HG03354 (cell line): ENCODE results near the gene ROGDI.
A peak's percentile ranks its signal among the peaks of the same experiment; 100 is the strongest.

ENCODE experiments used
- ATAC-seq: cut with Tn5 transposase; IDR thresholded peaks from one replicate; pipeline ENCODE4 v1.9.1; 2021; ENCODE audit warnings: mild to moderate bottlenecking; ENCODE audit not compliant: unreplicated experiment, poor library complexity, severe bottlenecking

Gene ROGDI

GRCh38 chr16:4814542-4815173 is 12.2 kb upstream of the ROGDI start:
- ATAC-seq: no peak

- ATAC-seq: no peak
These were observed 11.6 kb upstream of the ROGDI start for GRCh38 chr16:4814046-4814445.

GRCh38 chr16:4813251-4814003 is 11.0 kb upstream of the ROGDI start:
- ATAC-seq: no peak

- ATAC-seq: no peak
These were observed 9.3 kb upstream of the ROGDI start for GRCh38 chr16:4811773-4812172.

GRCh38 chr16:4811242-4811641 is 8.8 kb upstream of the ROGDI start:
- ATAC-seq: no peak

GRCh38 chr16:4806280-4806679 is 3.8 kb upstream of the ROGDI start:
- ATAC-seq: no peak

- ATAC-seq: no peak
These were observed 2.8 kb upstream of the ROGDI start for GRCh38 chr16:4805231-4805630.

GRCh38 chr16:4803898-4804762 is 1.7 kb upstream of the ROGDI start:
- no peak for ATAC-seq

- ATAC-seq: no peak
These were observed 990 bp upstream of the ROGDI start for GRCh38 chr16:4803401-4803844.

GRCh38 chr16:4802659-4803287 is 340 bp upstream of the ROGDI start:
- peak; percentile 93 for ATAC-seq

- no peak for ATAC-seq
These were observed 1.1 kb downstream of the ROGDI start for GRCh38 chr16:4801051-4801961.

GRCh38 chr16:4800290-4801041 is 2.0 kb downstream of the ROGDI start:
- no peak for ATAC-seq

GRCh38 chr16:4799171-4799855 is 3.1 kb downstream of the ROGDI start:
- no peak for ATAC-seq

GRCh38 chr16:4798456-4798855 is 4.0 kb downstream of the ROGDI start:
- no peak for ATAC-seq

GRCh38 chr16:4797805-4798252 is 4.6 kb downstream of the ROGDI start:
- no peak for ATAC-seq

- ATAC-seq: no peak
These were observed 5.2 kb downstream of the ROGDI start for GRCh38 chr16:4796982-4797804.
